CD14-positive monocyte (primary cell): ENCODE results near the gene KLRK1. TPM values are rescaled to one million over a fixed set of nuclear protein-coding genes. Genes with fewer than 3 reads are reported as not detected.
"Not testable (repeated sequence)": the region's sequence is repeated elsewhere in the genome, so short reads cannot be mapped to it uniquely, and the experiment has no call there.

Experiments used
- DNase-seq, 3 donors: peaks; one replicate each; pipeline ENCODE4 v3.0.0-alpha.2; 2011 to 2022
- H2AFZ ChIP-seq: 2 replicates; pipeline ENCODE4 v1.6.0; 2012; ENCODE audit warnings: mild to moderate bottlenecking, low read depth, low read length, inconsistent platforms; ENCODE audit not compliant: insufficient read depth, poor library complexity, severe bottlenecking
- H3K27ac ChIP-seq, 2 donors: 1 replicate in 1 of 2; 2 replicates in 1 of 2; pipeline ENCODE4 v1.5.1; 2012 to 2013; ENCODE audit warnings: low read length in 2 of 2, control low read depth in 1 of 2, inconsistent platforms in 1 of 2, low read depth in 1 of 2, mild to moderate bottlenecking in 1 of 2
- H3K27me3 ChIP-seq, 2 donors: one replicate each; pipeline versions ENCODE4 v1.6.0 to v1.6.1; 2011 to 2013; ENCODE audit warnings: low read length in 2 of 2; ENCODE audit not compliant: control insufficient read depth in 2 of 2, insufficient read depth in 2 of 2
- H3K36me3 ChIP-seq, 2 donors: replicated peaks in 1 of 2; 1 replicate in 1 of 2; 2 replicates in 1 of 2; pipeline versions ENCODE4 v1.5.1 to v1.6.1; 2012 to 2013; ENCODE audit warnings: low read length in 2 of 2, control low read depth in 1 of 2, inconsistent platforms in 1 of 2, mild to moderate bottlenecking in 1 of 2; ENCODE audit not compliant: insufficient read depth in 2 of 2, control insufficient read depth in 1 of 2
- H3K4me1 ChIP-seq, 2 donors: 1 replicate in 1 of 2; 2 replicates in 1 of 2; pipeline versions ENCODE4 v1.5.1 to v1.6.1; 2012 to 2013; ENCODE audit warnings: low read length in 2 of 2, control low read depth in 1 of 2, inconsistent platforms in 1 of 2, mild to moderate bottlenecking in 1 of 2, moderate library complexity in 1 of 2; ENCODE audit not compliant: insufficient read depth in 2 of 2, control insufficient read depth in 1 of 2
- H3K4me2 ChIP-seq: replicated peaks from 2 replicates; pipeline ENCODE3; 2012; ENCODE audit warnings: low read length, moderate library complexity, mild to moderate bottlenecking; ENCODE audit not compliant: poor library complexity, severe bottlenecking; ENCODE audit errors: extremely low read depth
- H3K4me3 ChIP-seq, 3 experiments: fragments of 200-600 bp in 1 of 3; sonication (generic) in 1 of 3; replicated peaks in 1 of 3; 1 replicate in 2 of 3; 2 replicates in 1 of 3; pipeline ENCODE4 v1.5.1; 2011 to 2013; ENCODE audit warnings: low read length in 3 of 3, mild to moderate bottlenecking in 3 of 3, control low read depth in 2 of 3, low read depth in 2 of 3, inconsistent platforms in 1 of 3, moderate library complexity in 1 of 3
- H3K79me2 ChIP-seq: 2 replicates; pipeline ENCODE4 v1.6.0; 2012; ENCODE audit warnings: mild to moderate bottlenecking, control low read depth, inconsistent platforms, low read length, moderate library complexity; ENCODE audit not compliant: insufficient read depth
- H3K9ac ChIP-seq: 2 replicates; pipeline ENCODE4 v1.6.0; 2017; ENCODE audit warnings: low read length, mild to moderate bottlenecking; ENCODE audit not compliant: insufficient read depth, poor library complexity, severe bottlenecking
- H3K9me3 ChIP-seq, 2 donors: replicated peaks in 1 of 2; 1 replicate in 1 of 2; 2 replicates in 1 of 2; pipeline versions ENCODE4 v1.5.1 to v1.6.1; 2012 to 2013; ENCODE audit warnings: low read length in 2 of 2, control low read depth in 1 of 2; ENCODE audit not compliant: control insufficient read depth in 1 of 2, insufficient read depth in 1 of 2
- H4K20me1 ChIP-seq: 2 replicates; pipeline ENCODE4 v1.6.0; 2012; ENCODE audit warnings: mild to moderate bottlenecking, low read length, control low read depth, moderate library complexity; ENCODE audit not compliant: insufficient read depth
- H3K27ac Mint-ChIP-seq, 7 donors: one replicate each; pipeline ENCODE4 v1.8.0; 2020; ENCODE audit warnings: mild to moderate bottlenecking in 7 of 7, mixed read lengths in 7 of 7, moderate library complexity in 6 of 7, inconsistent platforms in 2 of 7
- H3K27me3 Mint-ChIP-seq, 3 donors: one replicate each; pipeline ENCODE4 v1.8.0; 2021 to 2022; ENCODE audit warnings: low read depth in 3 of 3, mild to moderate bottlenecking in 3 of 3, mixed read lengths in 3 of 3, moderate library complexity in 3 of 3, inconsistent platforms in 1 of 3
- H3K36me3 Mint-ChIP-seq, 2 donors: one replicate each; pipeline ENCODE4 v1.8.0; 2020; ENCODE audit warnings: mixed read lengths in 2 of 2, inconsistent platforms in 1 of 2, mild to moderate bottlenecking in 1 of 2
- H3K4me1 Mint-ChIP-seq: one replicate; pipeline ENCODE4 v1.8.0; 2020; ENCODE audit warnings: mild to moderate bottlenecking, mixed read lengths
- H3K4me3 Mint-ChIP-seq, 2 donors: one replicate each; pipeline ENCODE4 v1.8.0; 2020; ENCODE audit warnings: mild to moderate bottlenecking in 2 of 2, mixed read lengths in 2 of 2, moderate library complexity in 1 of 2
- H3K9me3 Mint-ChIP-seq, 7 donors: one replicate each; pipeline ENCODE4 v1.8.0; 2020 to 2022; ENCODE audit warnings: mixed read lengths in 7 of 7, mild to moderate bottlenecking in 6 of 7, moderate library complexity in 6 of 7, inconsistent platforms in 2 of 7
- CTCF ChIP-seq: fragments of 200-600 bp; IDR thresholded peaks from one replicate; pipeline ENCODE4 v1.8.0; 2022; ENCODE audit warnings: antibody characterized with exemption, mild to moderate bottlenecking
- WGBS: methylation state at CpG from one replicate; pipeline ENCODE4 v1.1.5; 2013; ENCODE audit warnings: missing lambda C conversion rate; ENCODE audit not compliant: insufficient coverage; 5-methylcytosine and 5-hydroxymethylcytosine counted together
- intact Hi-C, 2 donors: fragments of 100-400 bp; cut with micrococcal nuclease; formaldehyde crosslinking; loops; one replicate each; pipeline versions ENCODE4 v1.15.0 to v1.15.1; 2023
- polyA plus RNA-seq, 3 donors: library from polyadenylated mRNA; depleted of rRNA in 1 of 3; unstranded in 2 of 3; stranded (reverse) in 1 of 3; fragments of 300-500 nt in 2 of 3; fragments of >200 nt in 1 of 3; fragmentation: Illumina TruSeq in 2 of 3; gene quantifications; 1 replicate in 2 of 3; 2 replicates in 1 of 3; pipeline ENCODE4 v1.2.3, GENCODE V29; 2012 to 2021

Gene KLRK1
- polyA plus RNA-seq, 3 donors: 0.05 to 1.3 (median 1.3) TPM

- Histone ChIP-seq H3K27ac (no peak overlapping the region), H3K27me3 (peaks cover 0 to 24% of the 10 kb centered on the region in 2 donors), H3K4me1 (peaks cover 26 to 28% of the 10 kb centered on the region in 2 donors), H3K4me2 (no peak overlapping the region), H3K36me3 (no peaks in the 10 kb centered on the region), H3K79me2 (no peaks in the 10 kb centered on the region), H4K20me1 (no peaks in the 10 kb centered on the region), H2AFZ (no peak overlapping the region), H3K4me3 (no peak overlapping the region), H3K9ac (no peak overlapping the region), H3K9me3 (no peaks in the 10 kb centered on the region)
- Mint-ChIP-seq H3K27ac (no peak overlapping the region), H3K4me3 (peak overlapping the region in 1 of 2 donors; percentile 1), H3K27me3 (peaks cover 10 to 11% (median 11%) of the 10 kb centered on the region in 3 donors), H3K9me3 (peaks cover 0 to 3% (median 0%) of the 10 kb centered on the region in 7 donors), H3K4me1 (peaks cover 24% of the 10 kb centered on the region), H3K36me3 (no peaks in the 10 kb centered on the region)
- TF ChIP-seq CTCF: no peak
- DNase-seq: no peak
- intact Hi-C loops: no loop called here
- WGBS: no CpG with 5 or more reads among the region's 2 CpGs
Observed at GRCh38 chr12:10398168-10398567, 8.3 kb upstream of the KLRK1 start.

- Histone ChIP-seq H3K9me3 (no peaks in the 10 kb centered on the region), H3K9ac (no peak overlapping the region), H3K27ac (no peak overlapping the region), H3K4me1 (peaks cover 35% of the 10 kb centered on the region in 2 donors), H3K27me3 (peaks cover 0 to 22% of the 10 kb centered on the region in 2 donors), H3K4me3 (no peak overlapping the region), H3K79me2 (no peaks in the 10 kb centered on the region), H3K4me2 (no peak overlapping the region), H4K20me1 (no peaks in the 10 kb centered on the region), H2AFZ (no peak overlapping the region), H3K36me3 (no peaks in the 10 kb centered on the region)
- Mint-ChIP-seq H3K4me1 (peaks cover 31% of the 10 kb centered on the region), H3K27ac (no peak overlapping the region), H3K36me3 (no peaks in the 10 kb centered on the region), H3K4me3 (no peak overlapping the region), H3K27me3 (peaks cover 7 to 11% (median 11%) of the 10 kb centered on the region in 3 donors), H3K9me3 (peaks cover 0 to 3% (median 0%) of the 10 kb centered on the region in 7 donors)
- no CpG with 5 or more reads among the region's 2 CpGs for WGBS
- intact Hi-C loops: no loop called here
- TF ChIP-seq CTCF: no peak
- DNase-seq: no peak
Observed at GRCh38 chr12:10397296-10397695, 7.5 kb upstream of the KLRK1 start.

GRCh38 chr12:10396176-10396575, 6.3 kb upstream of the KLRK1 start:
- DNase-seq, H3K9me3 ChIP-seq, H3K9ac ChIP-seq, H3K79me2 ChIP-seq, intact Hi-C loops, H4K20me1 ChIP-seq, H3K4me3 Mint-ChIP-seq, H3K36me3 ChIP-seq, H3K36me3 Mint-ChIP-seq, H3K9me3 Mint-ChIP-seq: not testable (repeated sequence)
- peak overlapping the region; percentile 68 for H2AFZ ChIP-seq
- H3K4me3 ChIP-seq: peak overlapping the region in 1 of 3 experiments; percentile 63
- peak overlapping the region; percentile 64 to 95 for H3K27ac ChIP-seq
- H3K4me1 Mint-ChIP-seq: peaks cover 38% of the 10 kb centered on the region
- H3K27ac Mint-ChIP-seq: peak overlapping the region; percentile 91 to 97 (median 96)
- peak overlapping the region; percentile 60 for H3K4me2 ChIP-seq
- peaks cover 7 to 11% (median 11%) of the 10 kb centered on the region in 3 donors for H3K27me3 Mint-ChIP-seq
- peaks cover 40 to 42% of the 10 kb centered on the region in 2 donors for H3K4me1 ChIP-seq
- peaks cover 0 to 14% of the 10 kb centered on the region in 2 donors for H3K27me3 ChIP-seq
- WGBS: no CpG with 5 or more reads among the region's 15 CpGs
